HEK293 (cell line): ENCODE measurements around the gene CASK.

Source experiments
- CTCF ChIA-PET: fragments of 350-600 bp; formaldehyde crosslinking; extraction: SDS; loops from one replicate; lab custom pipeline; 2021; ENCODE audit warnings: antibody characterized with exemption; lab: Yijun Ruan, JAX
- POLR2A ChIA-PET: fragments of 300-600 bp; formaldehyde crosslinking; extraction: SDS; loops from one replicate; lab custom pipeline; 2020; ENCODE audit warnings: antibody characterized with exemption, inconsistent platforms; lab: Yijun Ruan, JAX
- H3K27ac ChIP-seq: fragments of 200-500 bp; sonication (Bioruptor generic); 2 replicates; pipeline ENCODE4 v1.5.1; 2014; ENCODE audit warnings: low read depth, low read length, control low read depth, inconsistent platforms; ENCODE audit errors: extremely low read depth
- H3K36me3 ChIP-seq, 2 experiments: fragments of 200-500 bp in 1 of 2; sonication (Bioruptor generic) in 1 of 2; 1 replicate in 1 of 2; 2 replicates in 1 of 2; pipeline ENCODE4 v1.5.1; 2014 to 2017; ENCODE audit warnings: inconsistent platforms in 2 of 2, low read length in 2 of 2; ENCODE audit not compliant: control insufficient read depth in 2 of 2, insufficient read depth in 1 of 2
- H3K4me1 ChIP-seq: fragments of 200-500 bp; sonication (Bioruptor generic); 2 replicates; pipeline ENCODE4 v1.5.1; 2014; ENCODE audit warnings: mild to moderate bottlenecking, low read length, inconsistent platforms; ENCODE audit not compliant: control insufficient read depth, insufficient read depth
- H3K4me3 ChIP-seq: 2 replicates; pipeline ENCODE4 v1.5.1; 2011; ENCODE audit warnings: low read depth, mild to moderate bottlenecking, control low read depth, low read length, moderate library complexity
- H3K9me3 ChIP-seq: fragments of 200-500 bp; sonication (Bioruptor generic); 2 replicates; pipeline ENCODE4 v1.5.1; 2014; ENCODE audit warnings: low read depth, low read length, inconsistent platforms; ENCODE audit not compliant: control insufficient read depth, insufficient read depth
- BCL11A ChIP-seq: fragments of 450-650 bp; formaldehyde crosslinking; IDR thresholded peaks from 2 replicates; pipeline ENCODE4 v1.5.1; 2016; ENCODE audit warnings: low read depth, missing biosample characterization, missing genetic modification characterization
- FEZF1 ChIP-seq: fragments of 450-650 bp; formaldehyde crosslinking; IDR thresholded peaks from 2 replicates; pipeline ENCODE4 v1.5.1; 2016; ENCODE audit warnings: missing biosample characterization, missing genetic modification characterization
- GLIS1 ChIP-seq: fragments of 450-650 bp; formaldehyde crosslinking; IDR thresholded peaks from 2 replicates; pipeline ENCODE4 v1.5.1; 2016; ENCODE audit warnings: missing biosample characterization, missing genetic modification characterization
- KLF8 ChIP-seq: fragments of 450-650 bp; formaldehyde crosslinking; IDR thresholded peaks from 2 replicates; pipeline ENCODE4 v1.5.1; 2016; ENCODE audit warnings: missing biosample characterization, missing genetic modification characterization
- SCRT1 ChIP-seq: fragments of 450-650 bp; formaldehyde crosslinking; IDR thresholded peaks from 2 replicates; pipeline ENCODE4 v1.5.1; 2016; ENCODE audit warnings: missing biosample characterization, missing genetic modification characterization, borderline replicate concordance
- SCRT2 ChIP-seq: fragments of 450-650 bp; formaldehyde crosslinking; IDR thresholded peaks from 2 replicates; pipeline ENCODE4 v1.5.1; 2016; ENCODE audit warnings: missing biosample characterization, missing genetic modification characterization
- SETDB1 ChIP-seq: IDR thresholded peaks from one replicate; pipeline ENCODE4 v1.6.1; 2017; ENCODE audit warnings: mild to moderate bottlenecking, low read length, moderate library complexity, mixed read lengths; ENCODE audit not compliant: insufficient read length
- TRIM28 ChIP-seq: IDR thresholded peaks from 2 replicates; pipeline ENCODE4 v1.6.1; 2011; ENCODE audit warnings: low read length, control low read depth, borderline replicate concordance
- ZFHX2 ChIP-seq: fragments of 450-650 bp; formaldehyde crosslinking; conservative IDR thresholded peaks from 2 replicates; pipeline ENCODE4 v1.5.1; 2016; ENCODE audit warnings: missing biosample characterization, missing genetic modification characterization
- ZIC2 ChIP-seq: fragments of 450-650 bp; formaldehyde crosslinking; IDR thresholded peaks from 2 replicates; pipeline ENCODE4 v1.5.1; 2016; ENCODE audit warnings: missing biosample characterization, missing genetic modification characterization
- ZNF146 ChIP-seq: fragments of 450-650 bp; formaldehyde crosslinking; IDR thresholded peaks from 2 replicates; pipeline ENCODE4 v1.5.1; 2016; ENCODE audit warnings: missing biosample characterization, missing genetic modification characterization
- ZNF16 ChIP-seq: fragments of 450-650 bp; formaldehyde crosslinking; IDR thresholded peaks from 2 replicates; pipeline ENCODE4 v1.5.1; 2016; ENCODE audit warnings: low read depth, missing biosample characterization, missing genetic modification characterization
- ZNF174 ChIP-seq: fragments of 450-650 bp; formaldehyde crosslinking; IDR thresholded peaks from 2 replicates; pipeline ENCODE4 v1.5.0; 2017; ENCODE audit warnings: missing biosample characterization, mild to moderate bottlenecking, missing genetic modification characterization
- ZNF341 ChIP-seq: fragments of 450-650 bp; formaldehyde crosslinking; IDR thresholded peaks from 2 replicates; pipeline ENCODE4; 2016; ENCODE audit warnings: low read depth, missing biosample characterization, missing genetic modification characterization
- ZNF404 ChIP-seq: fragments of 450-650 bp; formaldehyde crosslinking; IDR thresholded peaks from 2 replicates; pipeline ENCODE4 v1.5.1; 2017; ENCODE audit warnings: missing biosample characterization, missing genetic modification characterization
- ZXDB ChIP-seq: fragments of 450-650 bp; formaldehyde crosslinking; IDR thresholded peaks from 2 replicates; pipeline ENCODE4 v1.5.1; 2016; ENCODE audit warnings: missing biosample characterization, missing genetic modification characterization
- TF ChIP-seq, protein P1 (sequence below): fragments of 450-650 bp; formaldehyde crosslinking; IDR thresholded peaks from 2 replicates; pipeline ENCODE4 v1.5.1; 2017; ENCODE audit warnings: missing biosample characterization, missing genetic modification characterization
- TF ChIP-seq, protein P2 (sequence below): fragments of 450-650 bp; formaldehyde crosslinking; IDR thresholded peaks from 2 replicates; pipeline ENCODE4 v1.5.1; 2017; ENCODE audit warnings: missing biosample characterization, missing genetic modification characterization
- TF ChIP-seq, protein P3 (sequence below): fragments of 450-650 bp; formaldehyde crosslinking; IDR thresholded peaks from 2 replicates; pipeline ENCODE4 v1.5.1; 2017; ENCODE audit warnings: missing biosample characterization, missing genetic modification characterization

Gene CASK

DNA sequence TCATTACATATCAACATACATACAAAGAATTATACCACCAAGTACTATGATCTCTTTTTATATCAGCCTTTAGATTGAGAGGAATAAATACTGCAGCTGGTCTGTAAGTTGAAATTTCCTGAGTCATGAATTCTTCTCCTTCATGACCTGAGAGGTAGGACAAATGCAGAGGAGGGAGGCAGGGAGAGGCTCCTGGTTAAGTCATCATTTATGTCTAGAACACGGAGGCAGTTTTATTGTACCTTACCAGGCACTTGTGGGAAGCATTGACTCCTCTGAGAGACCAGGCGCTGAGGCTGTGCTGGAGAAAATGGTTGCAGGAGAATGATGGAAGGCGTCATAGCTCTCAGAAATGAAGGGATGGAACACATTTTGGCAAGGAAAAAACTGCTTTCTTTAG lies 12.5 kb upstream of the CASK start:
- H3K36me3 ChIP-seq, result no peaks in the 10 kb centered on the region
- no peaks in the 10 kb centered on the region for H3K9me3 ChIP-seq
- POLR2A ChIA-PET, result no interaction called here
- H3K4me1 ChIP-seq, result no peaks in the 10 kb centered on the region
- CTCF ChIA-PET, result no interaction called here
- no peak overlapping the region for H3K4me3 ChIP-seq
- H3K27ac ChIP-seq, result no peak overlapping the region
- TF ChIP-seq ZNF174 (tag by site-specific recombination) (no peak), KLF8 (tag by site-specific recombination) (no peak), GLIS1 (0 out of 2 replicates have a peak, but pooled peaks have one; percentile 18), ZFHX2 (tag by site-specific recombination) (0 out of 2 replicates have a peak, but pooled peaks have one; percentile 18), TRIM28 (peak; percentile 69; the same call in 1 of the 2 replicates), ZNF16 (tag by site-specific recombination) (no peak)

DNA sequence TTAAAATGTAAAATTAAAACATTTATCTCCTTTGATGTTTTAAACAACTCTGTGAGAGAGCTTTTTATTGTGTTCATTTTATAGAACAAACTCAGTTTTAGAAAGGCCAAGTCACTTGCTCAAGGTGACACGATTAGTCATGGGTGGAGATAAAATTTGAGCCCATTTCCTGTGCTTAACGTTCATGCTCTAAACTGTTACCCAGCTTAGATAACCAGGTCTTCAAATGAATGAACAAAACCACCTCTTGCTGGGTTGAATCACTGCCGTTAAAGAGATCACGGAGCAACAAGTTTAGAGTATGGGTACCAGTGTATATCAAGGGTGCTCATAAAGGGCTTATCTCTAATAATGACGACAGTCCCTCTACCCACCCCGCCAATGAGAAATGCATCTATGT lies 10.2 kb upstream of the CASK start:
- CTCF ChIA-PET, result interaction anchor here (0.6 to 0.7 kb wide), 2 partner anchors 63 to 548 kb away, joined by 3 read pairs; no protein-coding TSS in a partner anchor
- Histone ChIP-seq H3K27ac (no peak overlapping the region), H3K36me3 (no peaks in the 10 kb centered on the region), H3K9me3 (no peaks in the 10 kb centered on the region), H3K4me3 (no peak overlapping the region), H3K4me1 (no peaks in the 10 kb centered on the region)
- POLR2A ChIA-PET, result no interaction called here
- TF ChIP-seq, protein P1, sequence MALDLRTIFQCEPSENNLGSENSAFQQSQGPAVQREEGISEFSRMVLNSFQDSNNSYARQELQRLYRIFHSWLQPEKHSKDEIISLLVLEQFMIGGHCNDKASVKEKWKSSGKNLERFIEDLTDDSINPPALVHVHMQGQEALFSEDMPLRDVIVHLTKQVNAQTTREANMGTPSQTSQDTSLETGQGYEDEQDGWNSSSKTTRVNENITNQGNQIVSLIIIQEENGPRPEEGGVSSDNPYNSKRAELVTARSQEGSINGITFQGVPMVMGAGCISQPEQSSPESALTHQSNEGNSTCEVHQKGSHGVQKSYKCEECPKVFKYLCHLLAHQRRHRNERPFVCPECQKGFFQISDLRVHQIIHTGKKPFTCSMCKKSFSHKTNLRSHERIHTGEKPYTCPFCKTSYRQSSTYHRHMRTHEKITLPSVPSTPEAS, result no peak
- TF ChIP-seq ZNF404 (tag by site-specific recombination) (no peak), TRIM28 (peak; percentile 54; the same call in 1 of the 2 replicates), SCRT1 (tag by site-specific recombination) (peak; percentile 39; the same call in 1 of the 2 replicates), SCRT2 (peak; percentile 53; the same call in 1 of the 2 replicates), SETDB1 (peak; percentile 30), ZXDB (tag by site-specific recombination) (0 out of 2 replicates have a peak, but pooled peaks have one; percentile 11)
- TF ChIP-seq, protein P2, sequence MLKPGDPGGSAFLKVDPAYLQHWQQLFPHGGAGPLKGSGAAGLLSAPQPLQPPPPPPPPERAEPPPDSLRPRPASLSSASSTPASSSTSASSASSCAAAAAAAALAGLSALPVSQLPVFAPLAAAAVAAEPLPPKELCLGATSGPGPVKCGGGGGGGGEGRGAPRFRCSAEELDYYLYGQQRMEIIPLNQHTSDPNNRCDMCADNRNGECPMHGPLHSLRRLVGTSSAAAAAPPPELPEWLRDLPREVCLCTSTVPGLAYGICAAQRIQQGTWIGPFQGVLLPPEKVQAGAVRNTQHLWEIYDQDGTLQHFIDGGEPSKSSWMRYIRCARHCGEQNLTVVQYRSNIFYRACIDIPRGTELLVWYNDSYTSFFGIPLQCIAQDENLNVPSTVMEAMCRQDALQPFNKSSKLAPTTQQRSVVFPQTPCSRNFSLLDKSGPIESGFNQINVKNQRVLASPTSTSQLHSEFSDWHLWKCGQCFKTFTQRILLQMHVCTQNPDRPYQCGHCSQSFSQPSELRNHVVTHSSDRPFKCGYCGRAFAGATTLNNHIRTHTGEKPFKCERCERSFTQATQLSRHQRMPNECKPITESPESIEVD (tag by site-specific recombination), result peak; percentile 61
- TF ChIP-seq, all 188 proteins: peak for 6

DNA sequence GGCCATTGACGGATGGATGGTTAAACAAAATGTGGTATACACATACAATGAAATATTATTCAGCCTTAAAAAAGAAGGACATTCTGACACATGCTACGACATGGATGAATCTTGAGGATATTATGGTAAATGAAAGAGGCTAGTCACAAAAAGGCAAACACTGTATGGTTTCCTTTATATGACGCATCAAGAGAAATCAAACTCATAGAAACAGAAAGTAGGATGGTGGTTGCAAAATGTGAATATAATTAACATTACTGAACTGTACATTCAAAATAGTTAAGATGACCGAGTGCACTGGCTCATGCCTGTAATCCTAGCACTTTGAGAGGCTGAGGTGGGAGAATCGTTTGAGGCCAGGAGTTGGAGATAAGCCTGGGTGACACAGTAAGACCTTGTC lies 9.5 kb upstream of the CASK start:
- TF ChIP-seq BCL11A (tag by site-specific recombination), result no peak
- TF ChIP-seq ZNF146, result 0 out of 2 replicates have a peak, but pooled peaks have one; percentile 46
- Histone ChIP-seq H3K9me3 (no peaks in the 10 kb centered on the region), H3K27ac (no peak overlapping the region), H3K36me3 (no peaks in the 10 kb centered on the region), H3K4me1 (no peaks in the 10 kb centered on the region), H3K4me3 (no peak overlapping the region)
- CTCF ChIA-PET, result no interaction called here
- POLR2A ChIA-PET, result no interaction called here

DNA sequence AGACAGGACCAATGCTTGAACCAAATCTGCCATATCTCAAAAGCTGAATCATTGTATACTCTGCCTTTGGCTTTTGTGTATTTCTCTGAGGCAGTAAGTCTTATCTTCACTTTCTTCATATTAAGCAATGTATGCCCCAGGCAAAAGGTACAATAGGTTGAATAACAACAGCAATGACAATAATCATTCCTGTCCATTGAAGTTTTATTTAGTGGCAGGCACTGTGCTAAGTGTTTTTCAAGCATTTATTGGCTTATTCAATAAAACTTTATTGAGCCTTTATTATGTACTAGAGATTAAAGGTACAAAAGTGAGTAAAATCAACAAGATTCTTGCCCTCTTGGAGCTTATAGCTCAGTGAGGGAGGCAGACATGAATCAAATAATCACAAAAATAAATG lies 8.2 kb upstream of the CASK start:
- H3K27ac ChIP-seq, result no peak overlapping the region
- no peaks in the 10 kb centered on the region for H3K36me3 ChIP-seq
- ChIA-PET POLR2A (no interaction called here), CTCF (no interaction called here)
- H3K9me3 ChIP-seq, result no peaks in the 10 kb centered on the region
- H3K4me1 ChIP-seq, result no peaks in the 10 kb centered on the region
- no peak overlapping the region for H3K4me3 ChIP-seq
- TF ChIP-seq, protein P3, sequence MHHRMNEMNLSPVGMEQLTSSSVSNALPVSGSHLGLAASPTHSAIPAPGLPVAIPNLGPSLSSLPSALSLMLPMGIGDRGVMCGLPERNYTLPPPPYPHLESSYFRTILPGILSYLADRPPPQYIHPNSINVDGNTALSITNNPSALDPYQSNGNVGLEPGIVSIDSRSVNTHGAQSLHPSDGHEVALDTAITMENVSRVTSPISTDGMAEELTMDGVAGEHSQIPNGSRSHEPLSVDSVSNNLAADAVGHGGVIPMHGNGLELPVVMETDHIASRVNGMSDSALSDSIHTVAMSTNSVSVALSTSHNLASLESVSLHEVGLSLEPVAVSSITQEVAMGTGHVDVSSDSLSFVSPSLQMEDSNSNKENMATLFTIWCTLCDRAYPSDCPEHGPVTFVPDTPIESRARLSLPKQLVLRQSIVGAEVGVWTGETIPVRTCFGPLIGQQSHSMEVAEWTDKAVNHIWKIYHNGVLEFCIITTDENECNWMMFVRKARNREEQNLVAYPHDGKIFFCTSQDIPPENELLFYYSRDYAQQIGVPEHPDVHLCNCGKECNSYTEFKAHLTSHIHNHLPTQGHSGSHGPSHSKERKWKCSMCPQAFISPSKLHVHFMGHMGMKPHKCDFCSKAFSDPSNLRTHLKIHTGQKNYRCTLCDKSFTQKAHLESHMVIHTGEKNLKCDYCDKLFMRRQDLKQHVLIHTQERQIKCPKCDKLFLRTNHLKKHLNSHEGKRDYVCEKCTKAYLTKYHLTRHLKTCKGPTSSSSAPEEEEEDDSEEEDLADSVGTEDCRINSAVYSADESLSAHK, result no peak
- TF ChIP-seq, protein P2 (tag by site-specific recombination), result peak; percentile 82
- TF ChIP-seq TRIM28, result peak; percentile 26; the same call in 1 of the 2 replicates
- peak; percentile 57 for TF ChIP-seq FEZF1
- TF ChIP-seq ZNF341, result no peak
- no peak for TF ChIP-seq ZIC2 (tag by site-specific recombination)
